Breast epithelium (tissue), 3 donors: Measurements from ENCODE around the gene TSPAN7.

Experiments
- CTCF ChIP-seq, 3 donors: fragments of 450-650 bp; IDR thresholded peaks; one replicate each; pipeline ENCODE4 v1.5.1; 2016 to 2017; ENCODE audit warnings: antibody characterized with exemption in 3 of 3, mild to moderate bottlenecking in 3 of 3, moderate library complexity in 3 of 3
- POLR2AphosphoS5 ChIP-seq, 3 donors: sonication (generic); formaldehyde crosslinking; IDR thresholded peaks; one replicate each; pipeline ENCODE4 v1.6.1; 2017; ENCODE audit warnings: antibody characterized with exemption in 3 of 3

DNA sequence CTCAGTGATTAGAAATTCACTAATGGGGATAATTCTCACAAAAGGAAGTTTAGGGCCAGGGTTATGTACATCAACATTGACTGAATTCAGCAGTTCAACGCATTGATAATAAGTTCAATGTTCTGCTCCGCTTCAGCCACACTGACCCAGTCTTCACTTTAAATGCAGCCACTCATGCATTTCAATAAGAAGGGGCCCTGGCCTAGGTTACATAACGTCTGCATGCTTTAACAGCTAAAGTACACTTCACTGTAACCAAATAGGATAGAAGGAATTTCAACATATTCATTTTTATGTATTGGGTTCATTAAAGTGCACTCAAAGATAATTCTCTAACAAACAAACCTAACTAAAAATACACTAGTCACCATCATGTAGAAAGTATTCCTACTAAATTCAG lies 12.8 kb upstream of the TSPAN7 start:
- TF ChIP-seq CTCF (IDR thresholded peaks at IDR 0.05), result no peak
- no peak for TF ChIP-seq POLR2AphosphoS5 (IDR thresholded peaks at IDR 0.05)
